Right ventricle myocardium inferior (tissue), 1 donor: ENCODE results near the gene PITPNM2. TPM values are rescaled to one million over a fixed set of nuclear protein-coding genes. Genes with fewer than 3 reads are reported as not detected.

Experiments used
- ATAC-seq: fragments of 200-7000 bp; cut with Tn5 transposase; one replicate; pipeline ENCODE4 v1.9.1; 2020; ENCODE audit warnings: mild to moderate bottlenecking, moderate library complexity
- DNase-seq: peaks from one replicate; pipeline ENCODE4 v3.0.0; 2021; ENCODE audit errors: missing footprints
- intact Hi-C: fragments of 100-400 bp; cut with DNase I; formaldehyde crosslinking; loops from one replicate; pipeline ENCODE4 v1.11.0; 2022
- total RNA-seq: library from RNA; stranded (reverse); fragmentation: NEBNext Ultra II Directional; extraction: Animal tissue kit (Norgen Biotek cat#: 25700); gene quantifications from one replicate; pipeline ENCODE4 v1.2.1, GENCODE V29; 2021
- donor health status: DM: no; HTN: yes; CAD: no; lungs with severe emphysema.

The PITPNM2 gene
- total RNA-seq, 1 donor from 2014 or later, result 19.6 TPM

DNA sequence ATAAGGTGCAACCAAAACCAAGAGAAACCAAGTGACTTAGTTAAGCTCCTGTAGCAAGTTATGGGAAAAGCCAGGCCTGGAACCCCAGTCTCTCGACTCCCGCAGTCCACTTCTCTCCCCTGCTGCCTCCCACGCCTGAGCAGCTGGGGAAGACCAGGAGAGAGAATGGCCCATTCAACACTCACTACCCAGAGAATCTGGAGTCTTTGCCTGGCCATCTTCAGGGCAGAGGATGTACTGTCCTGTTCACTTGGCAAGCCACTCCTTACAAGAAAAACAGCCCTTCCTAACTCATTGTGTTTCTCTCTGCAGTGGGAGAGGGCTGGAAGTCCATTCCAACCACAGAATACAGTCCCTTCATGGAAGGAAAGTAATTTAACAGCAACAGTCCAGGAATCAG lies 1.8 kb downstream of the PITPNM2 start:
- no peak for DNase-seq
- intact Hi-C loops, result loop anchor here (5.0 kb wide), 2 partner anchors 42 to 87 kb away; no protein-coding TSS in a partner anchor
- ATAC-seq, result no peak

DNA sequence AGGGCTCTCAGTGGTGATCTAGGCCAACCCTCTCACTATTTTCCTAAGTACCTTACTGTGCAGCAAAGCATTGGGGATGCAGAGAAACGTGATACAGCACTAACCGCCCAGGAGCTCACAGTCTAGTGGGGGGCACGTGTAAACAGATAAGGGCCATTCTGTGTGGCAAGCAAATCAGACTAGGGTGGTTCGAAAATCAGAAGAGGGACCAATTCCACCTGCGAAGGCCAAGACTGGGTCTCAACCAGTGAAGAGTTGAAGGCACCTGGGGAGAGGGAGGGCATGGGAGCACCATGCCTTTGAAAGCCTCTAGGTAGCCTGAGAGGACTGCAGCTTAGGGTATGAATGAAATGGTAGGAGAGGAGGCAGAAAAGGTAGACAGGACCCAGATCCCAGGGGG lies 2.2 kb downstream of the PITPNM2 start:
- intact Hi-C loops, result loop anchor here (5.0 kb wide), 2 partner anchors 41 to 86 kb away; no protein-coding TSS in a partner anchor
- ATAC-seq (no peak), DNase-seq (no peak)

DNA sequence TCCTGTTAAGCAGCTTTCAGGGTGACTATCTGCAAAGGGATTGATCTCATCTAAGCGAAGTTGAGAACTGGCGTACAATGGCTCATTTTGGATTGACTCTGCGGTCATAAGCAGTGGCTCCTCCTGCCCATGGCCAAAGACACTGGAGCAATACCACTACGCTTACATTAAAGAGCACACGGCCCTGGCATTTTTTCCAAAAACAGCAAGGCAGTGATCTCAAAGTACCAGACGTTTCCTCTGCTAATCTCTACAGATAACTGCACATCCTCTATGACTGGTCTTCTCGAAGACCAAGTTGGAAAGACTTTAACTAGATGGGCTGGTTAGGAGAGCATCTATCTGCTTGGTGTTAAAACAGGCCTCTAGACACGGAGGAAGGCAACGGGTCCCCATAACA lies 2.7 kb downstream of the PITPNM2 start:
- no peak for ATAC-seq
- intact Hi-C loops, result loop anchor here (5.0 kb wide), 2 partner anchors 41 to 86 kb away; no protein-coding TSS in a partner anchor
- no peak for DNase-seq

DNA sequence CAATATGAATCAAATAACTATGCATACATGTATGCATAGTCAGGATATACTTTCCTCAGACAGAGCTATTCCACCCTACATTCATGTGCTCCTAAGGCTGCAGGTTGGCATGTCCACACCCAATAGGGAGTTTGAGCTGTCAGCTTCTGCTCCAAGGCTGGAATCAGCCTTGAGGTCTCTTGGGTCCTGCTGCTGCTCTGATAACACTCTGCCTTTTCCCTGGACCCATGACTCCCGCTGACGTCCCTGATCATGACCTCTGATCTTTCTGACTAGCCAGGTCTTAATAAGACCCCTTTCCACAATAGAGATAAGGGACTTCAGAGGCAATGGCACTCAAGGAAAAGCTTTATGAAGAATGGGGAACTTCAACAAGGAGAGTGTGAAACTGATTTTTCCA lies 5.7 kb downstream of the PITPNM2 start:
- DNase-seq (no peak), ATAC-seq (no peak)
- intact Hi-C loops, result loop anchor here (5.0 kb wide), 2 partner anchors 38 to 83 kb away; no protein-coding TSS in a partner anchor

DNA sequence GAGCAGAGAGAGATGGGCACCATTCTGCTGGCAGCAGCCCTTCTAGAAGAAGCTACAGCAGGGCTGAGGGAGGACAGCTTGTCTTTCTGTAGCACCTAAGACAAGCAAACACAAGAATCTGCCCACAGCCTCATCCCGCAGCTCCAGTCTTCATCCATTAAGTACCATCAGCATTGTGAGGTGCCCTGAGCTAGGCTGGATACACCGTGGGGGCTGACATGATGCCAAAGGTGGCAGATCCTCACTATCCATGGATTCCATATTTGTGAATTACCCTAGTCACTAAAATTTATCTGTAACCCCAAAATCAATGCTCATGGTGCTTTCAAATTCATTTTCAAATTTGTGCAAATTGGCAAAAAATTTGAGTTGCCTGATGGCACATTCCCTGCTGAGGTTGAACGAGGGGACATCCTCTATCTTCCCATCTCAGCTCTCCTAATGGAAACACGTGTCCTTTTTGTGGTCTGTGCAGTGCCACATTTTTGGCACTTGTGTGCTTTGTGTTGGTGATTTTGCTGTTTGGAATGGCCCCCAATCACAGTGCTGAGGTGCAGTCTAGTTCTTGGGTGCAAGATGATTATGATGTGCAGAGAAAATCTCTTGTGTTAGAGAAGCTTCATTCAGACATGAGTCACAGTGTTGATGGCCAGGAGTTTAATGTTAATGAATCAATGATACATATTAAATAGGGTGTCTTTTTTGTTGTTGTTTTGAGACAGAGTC lies 7.0 kb downstream of the PITPNM2 start:
- no peak for ATAC-seq
- no peak for DNase-seq
- intact Hi-C loops, result no loop called here

DNA sequence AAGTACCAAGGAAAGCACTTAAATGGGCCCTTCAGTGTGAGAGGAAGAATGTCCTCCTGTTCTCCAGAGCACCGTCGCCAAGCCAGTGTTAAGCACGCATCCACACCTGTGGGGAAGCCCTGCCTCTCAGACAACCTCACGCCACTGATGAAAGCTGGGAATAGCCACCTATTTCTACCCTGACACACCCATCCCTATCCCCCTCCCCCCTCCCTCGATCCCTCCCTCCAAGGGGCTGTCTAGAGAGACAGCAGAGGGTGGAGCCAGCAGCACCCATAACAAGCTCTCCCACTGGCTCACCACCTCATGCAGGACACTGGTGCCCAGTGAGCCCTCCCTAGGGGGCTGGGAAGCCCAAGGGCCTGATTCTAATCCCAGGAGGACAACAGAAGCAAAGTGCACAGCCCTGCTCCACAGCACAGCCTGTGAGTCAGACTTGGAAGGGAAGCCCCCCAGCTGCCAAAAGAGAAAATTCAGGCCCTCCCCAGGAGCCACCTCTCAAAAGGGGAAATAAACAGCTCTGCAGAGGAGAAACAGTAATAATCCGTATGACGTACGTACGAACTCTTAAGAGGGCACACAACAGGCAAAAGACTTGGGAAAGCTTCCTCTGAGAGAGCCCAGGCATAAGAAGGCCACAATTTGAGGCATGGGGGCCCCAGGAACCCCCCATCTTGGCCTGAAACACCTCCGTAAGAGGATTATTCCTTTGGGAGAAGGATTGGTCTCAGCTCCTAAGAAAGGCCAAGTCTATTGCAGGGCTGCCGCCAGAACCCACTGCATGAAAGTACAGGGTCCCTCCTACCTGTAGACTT lies 7.8 kb downstream of the PITPNM2 start:
- no peak for DNase-seq
- intact Hi-C loops, result no loop called here
- ATAC-seq, result no peak

DNA sequence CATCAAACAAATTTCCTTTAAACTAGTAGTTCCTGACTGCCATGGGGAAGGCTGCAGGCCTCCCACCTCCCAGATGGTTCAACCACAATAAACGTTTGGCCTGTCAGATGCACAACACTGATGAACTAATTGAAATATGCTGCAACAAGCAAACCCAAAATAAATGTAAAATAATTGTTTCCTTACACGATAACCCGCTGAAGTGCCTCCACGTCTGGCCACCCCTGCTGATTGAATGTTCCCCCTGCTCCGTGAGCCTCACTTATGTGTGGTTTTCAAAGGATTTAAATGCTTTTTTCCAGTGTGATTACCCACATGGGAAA lies 8.4 kb downstream of the PITPNM2 start:
- ATAC-seq (no peak), DNase-seq (no peak)
- intact Hi-C loops, result no loop called here

DNA sequence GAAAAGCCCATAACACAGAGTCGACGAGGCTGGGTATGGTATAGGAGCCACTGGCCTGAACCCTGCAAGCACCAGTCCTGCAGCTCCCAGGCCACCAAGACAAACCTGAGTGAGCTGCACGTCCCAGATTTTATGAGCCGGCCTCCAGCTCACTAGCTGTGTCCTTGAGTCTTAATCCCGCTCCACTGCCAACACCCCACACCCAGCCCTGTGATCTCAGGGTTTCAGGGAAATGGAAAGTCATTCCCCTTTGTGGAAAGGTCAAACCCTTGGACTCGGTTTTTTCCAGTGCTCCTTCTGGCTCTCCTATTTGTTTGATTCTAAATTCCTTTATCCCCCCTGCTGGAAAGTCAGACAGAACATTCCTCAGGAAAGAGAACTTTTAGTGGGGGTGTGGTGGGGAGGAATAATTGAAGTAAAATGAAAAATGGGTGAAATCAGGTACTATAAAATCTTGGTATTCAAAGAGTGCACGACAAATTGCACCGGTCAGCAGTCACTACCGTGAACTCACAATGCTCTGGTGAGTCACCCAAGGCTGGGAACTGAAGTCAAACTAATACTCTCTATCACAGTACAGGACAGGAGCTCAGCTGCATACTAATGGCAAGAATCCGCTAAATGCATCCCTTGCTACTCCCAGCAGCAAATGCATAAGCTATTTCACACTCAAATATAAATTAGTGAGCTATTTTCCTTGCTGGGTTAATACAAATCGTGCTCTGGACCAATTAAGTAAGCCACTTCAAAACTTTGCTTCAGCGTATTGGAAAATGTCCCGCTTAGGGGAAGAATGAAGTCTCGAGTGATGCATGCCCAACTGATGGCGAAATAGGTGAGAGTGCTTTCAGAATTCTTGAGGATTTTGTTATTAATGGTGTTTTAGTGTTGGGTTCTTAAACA lies 9.0 kb downstream of the PITPNM2 start:
- DNase-seq (peak; percentile 73), ATAC-seq (peak; percentile 79)
- intact Hi-C loops, result no loop called here

DNA sequence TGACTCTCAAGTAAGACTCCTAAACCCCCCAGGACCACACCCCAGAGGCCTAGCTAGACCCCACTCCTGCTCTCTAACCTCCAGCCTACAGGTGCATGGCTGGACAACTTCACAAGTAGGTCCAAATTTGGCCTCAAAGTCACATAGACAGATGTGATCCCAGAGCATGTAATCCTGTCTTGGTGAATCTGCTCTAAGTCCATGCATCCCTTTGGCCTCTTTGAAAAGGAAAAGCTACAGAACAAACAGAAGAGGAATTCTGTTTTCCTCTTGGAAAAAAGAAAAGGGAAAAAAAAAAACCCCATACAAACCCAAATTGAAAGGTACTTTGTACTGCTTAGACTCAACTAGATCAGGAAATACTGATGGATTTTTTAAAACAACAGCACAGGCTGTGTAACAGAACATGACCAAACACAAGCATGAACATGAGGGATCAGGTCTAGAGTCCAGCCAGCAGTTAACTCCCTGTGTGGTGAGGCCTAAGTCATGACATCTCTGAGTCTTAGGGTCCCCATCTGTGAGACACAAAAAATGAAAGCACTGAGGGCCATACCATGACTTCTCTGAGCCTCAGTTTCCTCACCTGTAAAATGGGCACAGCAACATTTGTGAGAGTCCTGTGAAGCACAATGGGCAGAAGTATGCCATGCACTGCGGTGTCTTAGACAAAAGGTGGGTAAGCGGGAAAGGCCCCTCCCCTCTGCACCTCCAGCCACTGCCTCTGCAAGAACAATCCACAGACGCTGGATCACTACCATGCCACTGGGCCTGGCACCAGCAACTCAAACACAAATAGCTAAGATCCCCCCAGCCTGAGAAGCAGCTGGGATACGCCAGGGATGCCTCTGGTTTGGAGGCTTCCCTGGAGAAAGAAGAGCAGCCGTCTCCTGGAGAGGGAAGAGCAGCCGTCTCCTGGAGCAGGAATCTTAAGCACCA lies 9.9 kb downstream of the PITPNM2 start:
- no peak for ATAC-seq
- intact Hi-C loops, result no loop called here
- DNase-seq, result no peak

DNA sequence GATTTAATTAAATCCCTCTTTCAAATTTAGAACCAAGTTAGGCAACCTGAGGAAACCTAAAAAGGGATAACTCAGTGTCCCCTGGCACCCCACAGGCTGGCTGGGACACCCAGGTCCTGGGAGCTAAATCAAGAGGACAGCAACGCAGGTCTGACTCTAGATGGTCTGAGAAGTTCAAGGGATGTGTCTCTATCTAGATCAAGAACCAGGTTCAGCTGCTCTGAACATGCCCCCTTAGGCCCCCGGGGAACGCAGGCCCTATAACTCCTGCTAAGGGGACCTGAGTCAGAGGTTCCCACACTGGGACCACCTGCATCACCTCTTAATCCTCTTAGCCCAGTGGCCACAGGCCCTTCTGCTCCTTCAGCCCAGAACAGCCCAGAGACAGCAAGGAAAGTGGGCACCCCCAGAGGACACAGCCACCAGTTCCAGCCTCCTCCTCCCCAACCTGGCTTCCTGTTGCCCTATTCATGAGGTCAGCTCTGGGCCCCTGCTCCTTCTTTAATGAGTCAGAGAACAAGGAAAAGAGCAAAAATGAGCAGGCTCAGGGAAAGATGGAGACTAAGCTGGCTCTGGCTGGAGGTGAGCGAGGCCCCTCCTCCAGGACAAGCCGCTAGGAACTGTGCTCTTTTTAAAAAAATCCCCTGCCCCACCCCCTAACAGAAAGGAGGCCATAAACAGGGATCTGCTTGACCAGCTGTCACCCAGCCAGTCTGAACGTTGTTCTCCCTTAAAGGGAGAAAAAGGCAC lies 10.8 kb downstream of the PITPNM2 start:
- ATAC-seq (peak; percentile 17), DNase-seq (no peak)
- intact Hi-C loops, result no loop called here

DNA sequence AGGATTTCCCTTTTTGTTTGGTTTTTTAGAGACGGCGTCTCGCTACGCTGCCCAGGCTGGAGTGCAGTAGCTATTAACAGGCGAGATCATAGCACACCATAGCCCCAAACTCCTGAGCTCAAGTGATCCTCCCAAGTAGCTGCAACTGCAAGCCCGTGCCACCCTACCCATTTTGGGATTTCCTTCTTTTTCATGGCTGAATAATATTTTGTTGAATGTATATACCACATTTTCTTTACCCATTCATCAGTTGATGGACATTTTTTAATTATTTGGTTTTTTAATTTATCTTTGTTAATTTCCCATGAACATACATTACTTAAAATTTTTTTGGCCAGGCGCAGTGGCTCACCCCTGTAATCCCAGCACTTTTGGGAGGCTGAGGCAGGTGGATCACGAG lies 15.2 kb downstream of the PITPNM2 start:
- intact Hi-C loops, result no loop called here
- DNase-seq, result no peak
- no peak for ATAC-seq

DNA sequence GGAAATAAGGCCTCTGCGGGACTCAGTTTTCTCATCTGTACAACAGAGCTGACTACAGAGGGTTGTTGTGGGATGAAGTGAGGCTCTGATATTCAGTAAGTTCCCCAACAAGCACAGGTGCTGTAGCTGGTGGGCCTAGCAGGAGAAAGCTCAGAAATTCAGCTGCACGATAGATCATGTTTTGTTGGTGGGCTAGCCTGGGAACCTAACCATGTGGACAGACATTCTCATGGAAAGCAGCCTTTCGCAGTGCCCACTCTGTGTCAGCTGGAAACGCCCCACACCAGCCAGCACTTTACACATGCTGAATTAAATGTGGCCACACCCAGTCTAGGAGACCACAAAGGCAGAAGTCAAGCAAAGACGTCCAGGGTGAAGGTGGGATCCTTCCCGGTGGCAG lies 16.1 kb downstream of the PITPNM2 start:
- DNase-seq (no peak), ATAC-seq (no peak)
- intact Hi-C loops, result no loop called here

DNA sequence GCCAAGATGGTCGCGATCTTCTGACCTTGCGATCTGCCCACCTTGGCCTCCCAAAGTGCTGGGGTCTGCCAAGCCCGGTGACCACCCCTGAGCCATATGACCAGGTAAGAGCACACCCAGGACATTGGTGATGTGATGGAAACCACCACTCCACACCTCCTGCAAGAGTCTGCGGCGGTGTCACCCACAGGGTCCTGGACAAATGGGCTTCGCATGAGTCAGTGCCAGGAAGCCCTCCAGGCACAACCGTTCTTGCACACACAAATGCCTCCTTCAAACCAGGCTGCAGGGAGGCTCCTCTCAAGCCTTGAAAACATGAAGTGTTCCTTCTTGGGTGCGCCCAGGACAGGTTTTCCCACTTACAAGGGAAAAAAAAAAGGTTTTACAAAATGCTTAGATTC lies 16.6 kb downstream of the PITPNM2 start:
- ATAC-seq (no peak), DNase-seq (no peak)
- intact Hi-C loops, result no loop called here

DNA sequence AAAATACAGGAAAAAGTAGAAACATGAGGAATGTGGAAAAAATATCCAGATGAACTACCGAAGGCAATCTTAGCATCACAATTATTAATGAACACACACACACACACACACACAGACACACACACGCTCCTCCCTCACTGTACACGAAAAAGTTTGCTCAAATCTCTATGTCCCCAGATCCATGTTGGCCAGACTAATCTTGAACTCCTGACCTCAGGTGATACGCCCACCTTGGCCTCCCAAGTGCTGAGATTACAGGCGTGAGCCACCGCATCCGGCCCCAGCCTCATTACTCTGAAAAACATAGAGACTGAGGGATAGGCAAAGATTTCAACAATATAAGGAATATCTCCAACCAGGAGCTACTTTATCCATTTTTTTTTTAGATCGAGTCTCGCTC lies 17.2 kb downstream of the PITPNM2 start:
- intact Hi-C loops, result no loop called here
- DNase-seq (no peak), ATAC-seq (no peak)

DNA sequence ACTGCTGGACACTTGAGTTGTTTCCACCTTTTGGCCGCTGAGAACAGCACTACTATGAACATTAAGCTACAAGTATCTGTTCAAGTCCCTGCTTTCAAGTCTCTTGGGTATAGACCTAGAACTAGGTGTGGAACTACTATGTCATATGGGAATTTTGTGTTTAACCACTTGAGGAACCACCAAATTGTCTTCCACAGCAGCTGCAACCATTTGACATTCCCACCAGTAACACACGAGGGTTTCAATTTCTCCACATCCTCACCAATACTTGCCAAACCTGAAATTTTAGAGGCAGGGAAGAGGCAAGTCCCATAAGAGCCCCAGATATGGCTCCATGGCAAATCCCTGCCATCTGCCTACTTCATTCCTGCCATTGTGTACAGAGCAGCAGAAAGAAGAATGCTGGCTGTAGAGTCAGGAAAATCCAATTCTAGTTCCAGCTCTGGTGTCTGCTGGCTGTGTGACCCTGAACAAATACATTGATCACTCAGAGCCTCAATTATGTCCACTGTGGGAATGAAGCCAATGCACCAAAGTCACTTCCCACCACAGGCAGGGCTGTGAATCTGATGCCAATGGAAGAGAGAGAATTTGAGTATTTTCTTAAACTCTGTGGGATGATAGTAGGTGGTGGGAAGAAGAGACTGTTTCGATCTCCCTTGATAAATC lies 17.8 kb downstream of the PITPNM2 start:
- DNase-seq (no peak), ATAC-seq (no peak)
- intact Hi-C loops, result no loop called here

DNA sequence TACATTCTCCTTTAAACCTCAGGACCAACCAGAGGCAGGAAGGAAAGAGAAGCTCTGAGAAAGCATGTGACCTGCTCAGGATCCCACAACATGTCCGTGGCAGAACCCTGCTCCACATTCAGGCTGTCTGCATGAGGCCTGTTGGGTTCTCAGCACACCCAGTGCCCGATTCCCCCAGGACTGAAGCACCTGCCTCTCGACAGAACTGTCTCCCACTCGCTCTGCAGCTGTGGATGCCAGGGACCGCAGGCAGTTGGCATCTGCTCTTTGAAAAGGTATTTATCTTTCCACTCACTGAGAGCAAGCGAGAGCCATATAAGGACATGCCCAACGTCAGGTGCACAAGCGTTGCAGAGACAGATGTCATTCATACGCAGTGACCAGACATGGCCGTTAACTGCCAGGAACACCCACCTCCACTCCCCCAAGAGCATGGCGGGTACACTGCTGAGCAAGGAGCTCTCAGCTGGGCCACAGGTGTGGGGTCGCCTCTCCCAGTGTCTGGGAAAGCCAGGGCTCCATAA lies 18.9 kb downstream of the PITPNM2 start:
- DNase-seq (no peak), ATAC-seq (peak; percentile 49)
- intact Hi-C loops, result no loop called here

DNA sequence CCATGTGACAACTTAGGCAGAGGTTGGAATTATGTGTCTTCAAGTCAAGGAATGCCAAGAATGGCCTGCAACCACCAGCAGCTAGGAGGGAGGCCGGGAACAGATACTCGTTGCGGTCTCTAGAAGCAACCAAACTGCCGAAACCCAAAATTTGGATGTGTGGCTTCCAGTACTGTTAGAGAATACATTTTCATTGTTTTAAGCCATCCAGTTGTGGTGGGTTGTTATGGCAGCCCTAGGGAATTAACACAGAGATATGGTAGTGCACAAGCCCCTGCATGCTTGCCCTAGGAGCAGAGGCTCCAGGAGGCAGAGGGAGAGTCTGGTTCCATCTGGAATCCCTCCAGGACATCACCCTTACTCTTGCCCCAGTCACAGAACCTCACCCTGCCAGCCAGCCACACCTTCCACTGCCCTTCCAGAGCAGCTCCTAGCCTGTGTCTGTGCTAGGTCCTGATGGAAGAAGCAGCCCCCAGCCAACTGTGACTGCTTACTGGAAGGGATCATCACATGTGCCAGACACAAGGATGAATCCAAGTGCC lies 19.5 kb downstream of the PITPNM2 start:
- peak; percentile 46 for ATAC-seq
- intact Hi-C loops, result no loop called here

More for the DNA sequence above, 19.5 kb downstream of the PITPNM2 start:
- no peak for DNase-seq
